HG02885 (cell line): Measurements from ENCODE around the gene MAP3K14.
"Not testable (repeated sequence)": the region's sequence is repeated elsewhere in the genome, so short reads cannot be mapped to it uniquely, and the experiment has no call there.

Experiments used
- ATAC-seq: cut with Tn5 transposase; IDR thresholded peaks from one replicate; pipeline ENCODE4 v1.9.1; 2021; ENCODE audit warnings: mild to moderate bottlenecking; ENCODE audit not compliant: unreplicated experiment, poor library complexity

The MAP3K14 gene

DNA sequence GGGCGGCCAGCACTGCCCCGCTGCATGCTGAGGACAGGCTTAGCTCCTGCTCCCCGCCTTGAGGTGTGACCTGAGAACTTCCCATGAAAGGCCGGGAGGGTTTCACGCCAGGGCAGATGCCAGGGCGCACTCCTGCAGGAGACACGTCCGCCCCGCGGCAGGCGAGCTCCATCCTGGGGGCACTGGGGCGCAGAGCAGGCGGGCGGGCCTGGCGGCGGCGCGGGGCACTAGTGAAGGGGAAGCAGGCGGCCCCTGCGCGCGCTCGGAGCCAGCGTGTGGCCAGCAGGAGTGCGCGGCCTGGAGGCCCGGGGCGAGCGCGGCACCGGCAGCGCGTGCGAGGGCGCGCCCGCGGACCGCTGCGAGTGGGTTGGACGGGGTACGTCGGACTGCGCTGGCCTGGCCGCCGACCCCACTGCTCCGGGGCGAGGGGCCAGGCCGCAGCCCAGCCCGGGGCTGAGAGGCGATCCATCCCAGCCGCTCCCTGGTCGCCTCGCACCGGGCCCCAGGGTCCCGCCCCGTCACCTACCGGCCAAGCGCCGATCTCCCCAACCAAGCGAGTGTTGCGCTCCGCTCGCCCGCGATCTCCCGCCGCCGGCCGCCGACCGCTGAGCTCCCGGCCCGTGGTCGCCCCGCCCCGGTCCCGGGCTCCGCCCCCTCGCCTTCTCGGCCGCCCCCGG, at the start of gene MAP3K14:
Gene MAP3K14 (minus strand): TSS at position 587 of the 677 bp plus-strand sequence. CDS start 26,275 bp downstream, outside the sequence.
- peak; percentile 30 for ATAC-seq

DNA sequence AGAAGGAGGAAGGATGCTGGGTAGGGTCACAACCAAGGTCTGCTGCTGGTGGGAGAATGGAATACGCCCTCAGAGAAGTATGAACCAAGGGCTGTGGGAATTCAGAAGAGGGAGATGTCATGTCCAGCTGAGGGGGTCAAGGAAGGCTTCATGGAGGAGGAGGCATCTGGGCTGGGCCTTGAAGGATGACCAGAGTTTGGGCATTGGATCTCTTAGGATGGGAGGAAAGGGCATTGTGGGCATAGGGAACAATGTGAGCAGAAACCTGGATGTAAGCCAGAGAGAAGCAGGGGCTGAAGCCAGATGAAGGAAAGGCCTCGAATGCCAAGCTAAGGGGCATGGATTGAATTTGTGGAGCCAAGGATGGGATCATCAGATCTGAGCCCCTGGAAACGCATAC, 49.2 kb upstream of the MAP3K14 start:
- no peak for ATAC-seq

DNA sequence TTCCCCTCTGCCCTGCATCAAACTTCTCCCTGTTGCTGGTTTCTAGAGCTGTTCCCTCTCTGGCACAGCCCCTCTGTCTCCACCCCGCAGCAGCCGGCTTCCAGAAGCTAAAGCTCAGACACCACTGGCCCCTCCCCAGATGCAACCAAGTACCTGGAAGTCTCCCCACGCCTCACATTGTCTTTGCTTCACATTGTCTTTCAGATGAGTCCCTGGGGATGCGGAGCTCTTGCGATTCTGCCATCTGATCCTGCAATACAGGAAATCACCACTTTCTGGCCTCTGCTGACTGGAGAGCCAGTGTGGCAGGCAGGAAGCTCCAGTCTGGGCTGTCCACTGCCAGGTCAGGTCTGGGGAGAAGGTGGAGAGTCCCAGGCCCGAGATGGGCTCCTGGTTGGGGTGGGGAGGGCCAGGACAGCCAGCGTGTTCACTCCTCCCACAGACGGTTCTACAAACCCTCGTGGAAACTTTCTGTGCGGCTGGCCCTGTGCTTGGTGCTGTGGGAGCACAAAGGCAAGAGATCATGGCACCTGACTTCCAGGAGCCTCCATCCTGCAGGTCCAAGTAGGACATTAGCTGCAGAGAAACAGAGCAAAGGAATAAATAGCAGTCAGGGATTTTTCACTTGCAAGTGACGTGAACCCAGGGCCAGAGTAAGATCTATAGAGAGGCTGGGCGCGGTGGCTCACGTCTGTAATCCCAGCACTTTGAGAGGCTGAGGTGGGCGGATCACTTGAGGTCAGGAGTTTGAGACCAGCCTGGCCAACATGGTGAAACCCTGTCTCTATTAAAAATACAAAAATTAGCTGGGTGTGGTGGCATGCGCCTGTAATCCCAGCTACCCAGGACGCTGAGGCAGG, 47.9 kb upstream of the MAP3K14 start:
- no peak for ATAC-seq

DNA sequence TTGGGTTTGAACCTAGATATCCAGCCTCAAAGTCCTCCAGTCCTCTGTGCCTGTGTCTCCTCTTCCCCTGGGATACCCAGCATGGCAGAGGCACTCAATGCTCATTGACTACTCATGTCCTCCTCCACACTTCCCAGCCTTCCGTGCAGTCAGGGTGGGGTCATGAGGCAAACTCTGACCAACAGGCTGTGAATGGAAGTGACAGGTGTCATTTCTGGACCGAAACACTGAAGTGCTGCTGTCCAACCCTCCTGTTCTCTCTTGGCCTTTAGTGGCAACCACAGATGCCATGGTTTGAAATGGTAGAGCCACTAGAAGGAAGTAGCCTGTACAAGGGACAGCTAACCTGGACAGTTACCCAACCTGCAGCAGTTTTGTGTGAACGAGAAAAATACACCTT, 46.7 kb upstream of the MAP3K14 start:
- ATAC-seq = no peak

DNA sequence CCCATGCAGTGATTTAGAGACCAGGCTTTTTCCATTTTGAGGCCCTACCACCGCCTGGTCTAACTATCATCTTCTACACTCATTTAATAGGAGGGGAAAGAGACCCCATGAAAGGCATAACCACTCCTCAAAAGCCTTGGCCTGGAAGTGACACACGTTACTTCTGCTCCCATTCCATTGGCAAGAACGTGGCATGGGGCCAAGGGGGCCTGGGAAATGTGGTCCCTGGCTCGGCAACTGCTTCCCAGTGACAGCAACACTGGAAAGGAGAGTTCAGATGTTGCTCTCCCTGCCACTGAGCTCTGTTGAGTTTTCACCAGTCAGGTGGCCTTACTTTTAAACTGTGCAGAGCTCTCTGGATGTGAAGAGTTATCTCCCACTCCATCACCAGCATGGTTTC, 45.2 kb upstream of the MAP3K14 start:
- no peak for ATAC-seq

DNA sequence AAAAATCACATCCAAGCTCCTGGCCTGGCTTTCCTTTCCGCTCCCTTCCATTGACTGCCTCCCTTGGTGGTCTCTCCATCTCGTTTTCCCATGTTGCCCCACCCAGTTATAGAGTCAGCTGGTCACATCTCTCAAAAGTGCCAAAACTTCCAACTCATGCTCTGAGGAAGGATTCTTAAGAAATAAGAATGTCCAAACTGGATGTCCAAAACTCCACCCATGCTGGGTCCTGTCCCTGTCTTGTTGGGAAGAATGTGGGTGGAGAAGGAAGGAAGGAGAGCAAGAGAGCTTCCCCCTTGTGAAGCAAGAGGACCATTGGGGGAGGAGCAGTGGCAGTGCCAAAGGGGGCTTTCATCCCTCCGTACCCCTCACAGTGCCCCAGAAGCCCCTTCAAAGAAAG, 44.6 kb upstream of the MAP3K14 start:
- ATAC-seq = no peak

DNA sequence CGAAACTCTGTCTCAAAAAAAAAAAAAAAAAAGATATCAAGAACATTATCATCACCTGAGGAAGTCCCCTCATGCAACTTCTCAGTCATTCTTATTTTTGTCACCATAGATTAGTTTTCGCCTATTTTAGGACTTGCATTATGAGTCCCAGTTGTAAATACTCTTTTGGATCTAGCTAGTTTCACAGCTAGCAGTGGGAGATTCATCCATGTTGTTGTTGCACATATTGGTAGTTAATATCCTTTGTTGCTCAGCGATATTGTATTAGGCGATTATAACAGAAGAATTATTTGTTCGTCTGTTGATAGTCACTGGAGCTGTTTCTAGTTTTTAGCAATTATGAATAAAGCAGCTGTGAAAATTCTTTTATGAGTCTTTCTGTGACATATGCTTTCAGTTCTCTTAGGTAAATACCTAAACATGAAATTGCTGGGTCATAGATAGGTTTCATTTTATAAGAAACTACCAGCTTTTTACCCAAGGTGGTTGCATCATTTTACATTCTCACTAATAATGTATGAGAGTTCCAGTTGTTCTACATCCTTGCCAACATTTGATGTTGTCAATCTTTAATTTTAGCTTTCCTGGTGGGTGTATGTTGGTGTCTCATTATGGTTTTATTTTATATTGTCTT, 40.7 kb upstream of the MAP3K14 start:
- no peak for ATAC-seq

DNA sequence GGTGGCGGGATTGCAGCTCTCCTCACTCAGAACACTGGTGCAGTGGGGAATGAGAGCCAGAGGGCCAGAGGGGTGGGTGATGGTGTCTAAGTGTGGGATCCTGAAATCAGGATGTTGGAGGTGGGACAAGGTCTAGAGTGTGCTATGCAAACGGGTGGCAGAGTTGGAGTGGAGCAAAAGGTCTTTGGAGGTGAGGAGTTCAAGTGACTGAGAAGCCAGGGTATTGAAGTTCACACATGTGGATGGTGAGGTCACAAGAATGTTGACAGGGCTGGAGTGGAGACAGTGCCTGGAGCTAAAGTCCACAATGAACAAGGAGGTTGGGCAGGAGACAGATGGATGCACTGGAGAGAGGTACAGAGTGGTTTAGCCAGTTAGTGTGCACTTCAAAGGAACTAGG, 38.3 kb upstream of the MAP3K14 start:
- ATAC-seq = no peak

DNA sequence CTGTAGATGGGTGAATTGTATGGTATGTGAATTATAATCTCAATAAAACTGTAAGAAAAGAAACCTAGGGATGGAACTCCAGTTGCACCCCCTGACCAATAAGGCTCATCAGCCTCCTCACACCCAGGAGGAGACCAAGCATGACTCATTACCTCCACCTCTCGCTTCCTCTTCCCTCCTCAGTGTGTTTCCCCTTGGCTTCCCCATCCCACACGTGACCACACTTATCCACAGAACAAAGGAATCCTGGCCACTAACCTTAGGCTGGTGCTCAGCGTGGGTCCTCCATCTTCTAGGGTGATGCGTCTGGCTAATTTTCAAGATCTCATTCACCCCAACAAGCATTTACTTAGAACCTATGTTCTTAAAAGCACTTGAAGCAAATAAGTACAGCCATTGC, 36.2 kb upstream of the MAP3K14 start:
- ATAC-seq = no peak

DNA sequence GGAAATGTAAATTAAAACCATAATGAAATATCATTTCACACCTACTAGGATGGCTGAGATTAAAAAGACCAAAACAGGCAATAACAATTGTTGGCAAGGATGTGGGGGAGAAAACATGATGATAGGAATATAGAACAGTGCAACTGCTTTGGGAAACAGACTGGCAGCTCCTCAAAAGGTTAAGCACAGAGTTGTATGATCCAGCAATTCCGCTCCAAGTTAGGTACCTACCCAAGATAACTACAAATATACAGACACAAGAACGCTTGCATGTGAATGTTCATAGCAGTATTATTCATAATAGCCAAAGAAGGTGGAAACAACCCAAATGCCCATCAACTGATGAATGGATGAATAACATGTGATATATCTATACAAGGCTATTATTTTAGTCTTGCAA, 35.0 kb upstream of the MAP3K14 start:
- no peak for ATAC-seq

DNA sequence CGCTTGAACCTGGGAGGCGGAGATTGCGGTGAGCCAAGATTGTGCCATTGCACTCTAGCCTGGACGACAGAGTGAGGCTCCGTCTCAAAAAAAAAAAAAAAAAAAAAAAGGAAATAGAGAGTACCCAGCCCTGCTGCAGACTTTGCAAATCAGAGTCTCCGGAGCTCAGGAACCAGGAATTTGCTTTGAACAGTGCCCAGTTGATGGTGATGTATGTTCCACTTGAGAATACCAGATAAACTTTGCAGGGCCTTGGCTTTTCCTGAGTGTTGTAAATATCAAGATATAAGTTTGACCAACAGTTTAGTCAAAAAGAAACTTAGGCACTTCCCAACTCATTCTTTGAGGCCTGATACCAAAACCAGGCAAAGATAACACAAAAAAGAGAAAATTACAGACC, 30.6 kb upstream of the MAP3K14 start:
- no peak for ATAC-seq

DNA sequence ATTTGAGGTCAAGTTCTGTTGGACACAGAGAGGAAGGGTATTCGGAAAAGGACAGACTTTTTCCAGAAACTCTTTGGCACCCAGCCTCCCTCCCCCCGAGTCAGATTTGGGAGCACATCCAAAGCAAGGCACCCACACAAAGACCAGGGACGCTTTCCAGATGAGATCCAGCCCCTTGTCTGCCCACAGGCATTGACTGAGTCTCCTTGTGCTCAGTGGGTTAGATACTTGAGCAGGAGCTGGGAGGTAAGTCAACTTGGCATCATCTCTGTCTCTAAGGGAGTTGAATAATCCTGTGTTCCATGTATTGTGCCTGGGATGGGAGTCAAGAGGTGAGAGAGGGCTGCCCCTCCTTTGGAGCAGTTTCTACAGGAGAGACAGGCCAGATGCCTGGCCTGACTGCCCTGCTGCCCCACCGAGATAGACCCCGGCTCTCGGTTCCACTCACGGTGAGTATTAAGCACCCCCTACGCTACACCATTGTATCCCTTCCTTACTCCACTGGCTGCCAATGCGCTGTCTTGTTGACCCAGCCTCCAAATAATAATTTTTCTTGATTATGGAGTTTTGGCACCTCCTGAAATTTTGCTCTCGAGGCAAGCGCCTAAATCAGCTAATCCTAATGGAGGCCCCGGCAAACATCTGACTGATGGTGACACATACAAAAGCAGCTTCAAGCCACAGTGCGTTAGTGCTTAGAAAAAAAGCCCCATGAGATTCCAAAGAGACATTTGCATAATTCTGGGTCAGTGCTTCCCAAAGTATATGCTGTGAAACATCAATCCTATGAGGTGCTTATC, 29.6 kb upstream of the MAP3K14 start:
- no peak for ATAC-seq

DNA sequence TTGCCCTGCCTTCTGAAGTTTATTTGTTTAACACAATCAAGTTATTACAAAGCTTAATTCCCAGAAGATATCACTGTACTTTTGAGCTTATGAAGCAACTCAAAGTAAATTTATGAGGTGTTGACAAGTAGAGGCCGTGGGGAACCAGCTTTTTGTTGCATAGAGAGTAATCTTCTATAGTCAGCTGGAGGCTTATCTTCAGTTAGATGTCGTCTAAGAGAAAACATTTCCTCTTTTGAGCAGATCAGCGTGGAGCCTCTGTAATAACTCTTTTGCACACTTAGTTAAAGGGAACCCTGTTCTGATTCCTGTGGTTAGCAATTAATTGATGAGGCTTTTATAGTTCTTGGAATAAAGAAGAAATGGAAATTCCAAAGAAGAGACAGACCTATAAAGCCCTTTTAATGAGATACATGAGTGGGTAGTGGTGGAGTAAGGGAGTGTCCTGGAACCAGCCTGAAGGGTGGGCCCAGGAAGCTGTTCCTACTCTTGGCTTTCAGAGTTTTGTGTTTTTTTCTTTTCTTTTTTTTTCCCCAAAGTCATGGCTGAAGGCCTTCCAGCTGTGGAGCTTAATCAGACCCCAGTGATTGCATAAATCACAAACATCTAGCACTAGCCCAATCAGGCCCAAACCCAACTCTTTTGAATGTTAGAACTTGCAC, 28.9 kb upstream of the MAP3K14 start:
- ATAC-seq = no peak

DNA sequence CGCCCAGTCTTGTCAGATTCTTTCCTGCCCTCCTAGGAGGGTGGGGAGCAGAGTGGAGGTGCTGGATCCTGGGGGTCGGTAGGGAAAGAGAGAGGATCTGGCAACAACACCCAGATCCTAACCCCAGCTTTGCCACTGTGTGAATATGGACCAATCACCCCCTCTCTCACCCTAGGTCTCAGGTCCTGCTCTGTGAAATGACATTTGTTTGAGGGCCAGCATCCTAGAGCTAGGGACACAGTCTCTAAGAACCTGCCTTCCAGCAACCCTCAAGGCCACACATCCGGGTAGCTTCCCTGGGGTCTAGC, 28.4 kb upstream of the MAP3K14 start:
- no peak for ATAC-seq

DNA sequence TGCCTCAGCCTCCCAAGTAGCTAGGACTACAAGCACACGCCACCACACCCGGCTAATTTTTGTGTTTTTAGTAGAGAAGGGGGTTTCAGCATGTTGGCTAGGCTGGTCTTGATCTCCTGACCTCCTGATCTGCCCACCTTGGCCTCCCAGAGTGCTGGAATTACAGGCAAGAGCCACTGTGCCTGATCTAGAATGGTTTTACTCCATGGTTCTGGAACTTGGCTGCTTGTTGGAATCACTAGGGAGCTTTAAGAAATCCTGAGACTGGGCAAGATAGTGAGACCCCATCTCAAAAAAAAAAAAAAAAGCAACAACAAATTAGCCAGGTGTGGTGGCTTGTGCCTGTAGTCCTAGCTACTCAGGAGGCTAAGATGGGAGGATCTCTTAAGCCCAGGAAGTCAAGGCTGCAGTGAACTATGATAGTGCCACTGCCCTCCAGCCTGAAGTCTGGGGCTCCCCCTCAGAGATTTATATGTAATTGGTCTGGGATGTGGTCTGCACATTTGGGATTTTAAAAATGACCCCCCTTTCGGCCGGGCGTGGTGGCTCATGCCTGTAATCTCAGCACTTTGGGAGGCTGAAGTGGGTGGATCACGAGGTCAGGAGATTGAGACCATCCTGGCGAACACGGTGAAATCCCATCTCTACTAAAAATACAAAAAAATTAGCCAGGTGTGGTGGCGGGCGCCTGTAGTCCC, 27.3 kb upstream of the MAP3K14 start:
- ATAC-seq = not testable (repeated sequence)

DNA sequence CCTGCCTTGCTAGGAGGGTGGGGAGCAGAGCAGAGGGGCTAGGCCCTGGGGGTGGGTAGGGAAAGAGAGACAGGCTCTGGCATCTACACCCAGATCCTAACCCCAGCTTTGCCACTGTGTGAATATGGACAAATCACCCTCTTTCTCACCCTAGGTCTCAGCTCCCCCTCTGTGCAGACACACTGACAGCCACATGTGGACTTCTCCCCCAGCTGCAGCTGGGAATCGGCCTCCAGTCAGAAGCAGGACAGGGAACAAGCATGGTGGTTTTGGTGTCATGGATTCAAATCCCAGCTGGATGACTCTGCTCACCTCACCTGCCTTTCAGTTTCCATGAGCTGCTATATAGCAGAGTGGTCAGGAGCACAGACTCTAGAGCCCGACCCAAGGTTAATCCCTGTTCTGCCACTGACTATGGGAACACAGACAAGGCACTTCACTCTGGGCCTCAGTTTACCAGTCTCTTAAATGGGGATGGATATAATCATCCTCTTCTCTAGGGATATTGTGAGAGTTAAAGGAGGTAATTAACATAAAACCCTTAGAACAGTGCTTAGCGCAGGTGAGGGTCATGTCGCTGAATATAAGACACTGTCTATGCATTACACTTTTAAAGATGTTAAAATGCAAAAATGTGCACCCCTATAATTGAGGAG, 26.2 kb upstream of the MAP3K14 start:
- ATAC-seq = no peak

DNA sequence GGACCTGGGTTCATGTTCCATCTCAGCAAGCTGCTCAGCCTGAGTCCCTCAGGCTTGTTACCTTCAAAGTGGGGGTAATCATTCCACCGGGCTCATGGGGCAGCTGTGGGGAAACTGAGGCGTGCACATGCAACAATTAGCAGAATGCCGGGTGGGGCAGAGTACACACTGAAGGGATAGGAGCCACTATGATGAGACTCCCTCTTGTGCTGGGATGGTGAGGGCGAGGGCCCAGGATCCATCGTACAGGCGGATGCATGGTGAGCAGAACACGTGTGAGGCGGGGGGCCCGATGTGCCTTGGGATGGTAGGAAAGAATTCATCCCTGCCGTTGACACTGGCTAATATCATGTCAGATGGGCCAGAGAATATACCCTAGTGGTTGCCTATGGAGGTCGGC, 25.5 kb upstream of the MAP3K14 start:
- ATAC-seq = no peak

DNA sequence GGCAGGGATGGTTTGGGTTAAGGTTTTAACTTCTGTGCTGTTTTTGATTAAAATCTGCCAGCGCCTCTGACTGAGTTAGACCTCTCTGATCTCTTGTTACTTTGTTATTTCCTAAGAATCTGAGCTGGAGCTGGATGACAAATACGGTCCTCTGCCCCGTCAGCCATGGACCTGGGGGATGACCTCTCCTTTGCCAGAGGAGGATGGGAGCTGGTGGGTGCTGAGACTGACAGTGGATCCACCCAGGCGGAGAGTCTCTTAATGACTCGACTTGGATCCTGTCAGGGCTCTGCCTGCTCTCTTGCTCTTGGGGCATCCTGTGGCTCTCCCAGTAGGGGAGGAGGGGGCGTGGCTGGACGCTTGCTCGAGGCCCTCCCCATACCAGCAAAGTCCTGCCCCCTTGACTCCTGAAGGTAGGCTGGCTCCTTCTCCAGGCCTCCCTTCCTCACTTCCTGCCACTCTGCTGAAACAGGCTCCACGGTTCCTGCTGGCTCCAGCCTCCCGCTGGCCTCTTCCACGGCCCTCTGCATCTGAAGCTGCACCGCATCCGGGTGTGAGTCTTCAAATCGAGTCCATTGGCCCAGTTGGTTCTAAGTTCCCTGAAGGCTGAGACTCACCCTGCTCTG, 24.8 kb upstream of the MAP3K14 start:
- no peak for ATAC-seq
